GM12874 (cell line): ENCODE results near the gene C6orf89.

Experiments
- TF ChIP-seq, protein P1 (sequence below): IDR thresholded peaks from 2 replicates; pipeline ENCODE4 v1.5.1; 2011; ENCODE audit warnings: low read depth, mild to moderate bottlenecking, control low read depth, low read length, moderate library complexity; ENCODE audit not compliant: insufficient read depth

C6orf89 gene

DNA sequence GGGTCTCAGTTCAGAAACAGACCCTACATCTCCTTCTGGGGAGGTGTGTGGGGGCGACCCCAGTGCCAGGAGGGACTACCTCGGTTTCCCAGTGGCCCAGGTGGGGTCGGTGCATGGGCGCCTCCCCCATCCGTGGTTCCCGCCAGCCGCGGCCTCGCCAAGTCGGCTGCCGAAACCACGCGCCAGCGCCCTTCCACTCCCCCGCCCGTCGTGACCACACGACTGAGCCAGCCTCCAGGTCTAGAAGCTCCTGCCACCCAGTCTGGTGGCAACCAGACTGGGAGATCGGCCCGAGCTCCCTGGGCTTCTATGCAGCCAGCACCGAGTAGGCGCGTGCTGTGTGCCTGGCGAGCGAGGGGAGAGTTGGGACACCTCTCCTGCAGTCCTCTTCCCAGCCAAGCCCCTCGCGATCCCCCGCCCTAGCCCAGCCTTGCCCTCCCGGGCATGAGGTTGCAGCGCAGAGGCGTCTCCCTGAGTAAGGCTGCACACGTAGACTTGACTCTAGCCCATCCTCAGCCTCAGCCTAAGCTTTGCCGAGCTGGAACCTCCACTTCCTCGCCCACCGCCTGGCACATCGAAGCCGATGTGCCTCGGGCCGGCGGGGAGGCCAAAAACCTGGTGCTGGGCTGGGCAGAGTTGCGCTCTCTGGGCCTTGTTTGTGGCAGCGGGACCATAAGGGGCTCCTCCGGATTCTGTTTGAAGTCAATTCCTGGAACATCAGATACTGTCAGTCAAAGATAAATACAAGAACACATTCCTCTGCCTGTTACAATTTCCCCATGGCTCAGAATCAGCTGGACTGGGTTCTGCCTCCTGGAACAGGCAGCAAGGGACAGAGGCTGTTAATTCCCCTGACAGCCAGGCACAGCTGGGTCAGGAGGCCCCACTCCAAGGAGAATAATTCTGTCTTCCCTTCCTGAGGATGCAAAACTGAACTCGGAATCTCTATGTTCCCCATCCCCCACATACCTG is 45.0 kb upstream of the C6orf89 start:
- TF ChIP-seq, protein P1, sequence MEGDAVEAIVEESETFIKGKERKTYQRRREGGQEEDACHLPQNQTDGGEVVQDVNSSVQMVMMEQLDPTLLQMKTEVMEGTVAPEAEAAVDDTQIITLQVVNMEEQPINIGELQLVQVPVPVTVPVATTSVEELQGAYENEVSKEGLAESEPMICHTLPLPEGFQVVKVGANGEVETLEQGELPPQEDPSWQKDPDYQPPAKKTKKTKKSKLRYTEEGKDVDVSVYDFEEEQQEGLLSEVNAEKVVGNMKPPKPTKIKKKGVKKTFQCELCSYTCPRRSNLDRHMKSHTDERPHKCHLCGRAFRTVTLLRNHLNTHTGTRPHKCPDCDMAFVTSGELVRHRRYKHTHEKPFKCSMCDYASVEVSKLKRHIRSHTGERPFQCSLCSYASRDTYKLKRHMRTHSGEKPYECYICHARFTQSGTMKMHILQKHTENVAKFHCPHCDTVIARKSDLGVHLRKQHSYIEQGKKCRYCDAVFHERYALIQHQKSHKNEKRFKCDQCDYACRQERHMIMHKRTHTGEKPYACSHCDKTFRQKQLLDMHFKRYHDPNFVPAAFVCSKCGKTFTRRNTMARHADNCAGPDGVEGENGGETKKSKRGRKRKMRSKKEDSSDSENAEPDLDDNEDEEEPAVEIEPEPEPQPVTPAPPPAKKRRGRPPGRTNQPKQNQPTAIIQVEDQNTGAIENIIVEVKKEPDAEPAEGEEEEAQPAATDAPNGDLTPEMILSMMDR: no peak

DNA sequence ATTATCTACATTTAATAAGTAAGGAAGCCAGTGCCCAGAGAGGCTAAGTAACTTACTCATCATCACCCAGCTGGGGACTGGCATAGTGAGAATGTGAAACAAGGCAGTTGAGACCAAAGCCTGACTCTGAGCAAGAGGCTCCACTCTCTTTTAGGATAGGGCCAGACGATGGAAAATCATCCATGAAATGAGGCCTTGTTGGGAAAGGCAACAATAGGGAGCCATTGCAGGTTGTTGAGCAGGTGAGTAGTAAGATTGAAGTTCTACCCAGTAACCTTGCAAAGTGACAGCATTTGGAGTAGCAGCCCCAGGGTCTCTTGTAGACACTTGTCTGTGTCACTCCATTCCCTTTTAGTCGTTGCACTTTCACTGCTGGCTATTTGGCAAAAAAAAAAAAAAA is 44.0 kb upstream of the C6orf89 start:
- TF ChIP-seq, protein P1: no peak

DNA sequence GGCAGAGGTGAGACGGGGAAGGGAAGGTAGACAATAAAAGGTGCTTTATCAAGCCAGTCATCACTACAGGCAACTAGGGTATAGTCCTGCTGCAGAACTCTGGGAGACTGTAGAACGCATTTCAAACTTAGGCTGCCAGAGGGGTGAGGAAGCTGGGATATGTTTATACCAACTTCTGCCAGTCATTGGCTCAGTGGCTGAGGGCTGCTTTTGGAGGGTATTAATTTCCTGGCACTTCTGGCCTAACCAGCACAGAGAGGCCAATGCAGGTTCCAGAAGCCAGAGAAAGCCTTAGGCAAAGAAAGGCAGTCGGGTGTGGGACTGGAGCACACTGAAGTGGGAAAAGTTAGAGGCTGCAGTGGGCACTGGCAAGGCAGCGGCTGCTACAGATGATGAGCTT is 42.6 kb upstream of the C6orf89 start:
- TF ChIP-seq, protein P1: no peak

DNA sequence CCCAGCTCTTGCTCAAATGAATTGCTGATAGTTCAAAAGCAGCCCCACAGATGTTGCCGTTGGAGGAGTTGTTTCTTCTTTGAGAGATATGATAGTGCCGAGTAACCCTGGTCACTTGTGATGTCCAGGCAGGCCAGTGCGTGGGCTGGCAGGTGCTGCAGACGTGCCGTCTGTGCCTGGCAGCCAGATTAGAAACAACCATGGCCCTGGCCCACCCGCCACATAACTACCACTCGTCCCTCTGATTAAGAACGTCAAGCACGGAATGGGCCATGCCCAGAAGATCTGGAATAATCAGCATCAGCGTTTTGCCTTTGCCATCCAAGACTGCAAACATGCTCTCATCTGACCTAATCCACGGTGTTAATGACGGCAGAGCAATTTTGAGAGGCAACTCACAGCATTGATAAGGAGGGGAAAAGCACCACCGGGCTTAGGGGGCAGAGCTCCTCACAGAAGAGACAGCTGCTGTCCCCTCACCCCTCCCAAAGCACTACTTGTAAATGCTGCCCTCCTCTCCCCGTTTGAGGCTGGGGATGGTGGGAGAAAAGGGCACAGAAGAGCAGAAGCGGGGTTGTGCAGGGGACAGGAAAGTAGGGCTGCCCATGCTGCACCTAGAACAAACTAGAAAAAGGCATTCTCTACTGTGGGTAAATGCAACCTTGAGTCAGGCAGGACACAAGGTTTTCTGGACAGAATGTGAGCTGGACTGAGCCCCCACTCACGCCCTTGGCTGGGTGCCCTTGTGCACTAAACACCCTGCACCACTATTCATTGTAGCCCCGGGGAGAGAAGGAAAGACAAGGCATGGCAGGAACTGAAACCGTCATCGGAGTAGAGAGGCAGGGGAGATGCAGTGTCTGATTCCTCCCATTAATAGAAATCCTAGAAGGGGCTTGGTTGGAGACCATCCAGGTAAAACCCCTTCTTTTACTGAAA is 41.3 kb upstream of the C6orf89 start:
- TF ChIP-seq, protein P1: no peak

DNA sequence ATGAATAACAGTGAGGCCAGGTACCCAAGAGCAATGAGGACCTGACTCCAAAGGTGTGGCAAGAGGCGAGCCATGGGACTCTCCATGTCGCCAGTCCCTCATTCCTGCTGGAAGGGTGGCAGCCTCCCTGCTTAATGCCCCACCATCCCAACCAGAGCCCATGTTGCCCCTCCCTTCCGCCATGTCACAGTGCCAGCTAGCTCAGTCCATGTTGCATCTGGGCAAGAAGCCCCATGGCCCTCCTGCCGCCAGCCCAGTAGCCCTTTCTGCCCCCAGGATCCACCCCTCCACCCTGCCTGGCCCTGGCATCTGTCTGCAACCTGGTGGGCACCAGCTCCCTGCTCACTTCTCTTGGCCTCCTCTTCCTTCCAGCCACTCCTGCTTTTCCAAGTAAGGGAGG is 40.5 kb upstream of the C6orf89 start:
- TF ChIP-seq, protein P1: no peak

DNA sequence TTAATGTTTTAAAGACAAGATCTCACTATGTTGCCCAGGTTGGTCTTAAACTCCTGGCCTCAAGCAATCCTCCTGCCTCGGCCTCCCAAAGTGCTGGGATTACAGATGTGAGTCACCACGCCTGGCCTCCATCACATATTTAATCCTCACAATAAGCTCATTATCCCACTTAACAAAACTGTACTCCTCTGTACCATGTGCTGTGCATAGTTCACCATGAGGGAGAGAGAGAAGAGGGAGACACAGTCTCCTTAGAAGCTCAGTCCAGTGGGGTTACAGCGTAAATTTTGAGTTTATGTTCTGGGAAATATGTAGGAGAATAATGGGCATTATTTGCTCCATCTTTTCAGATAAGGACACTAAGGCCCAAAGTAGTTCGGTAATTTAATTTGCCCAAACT is 38.6 kb upstream of the C6orf89 start:
- TF ChIP-seq, protein P1: no peak

DNA sequence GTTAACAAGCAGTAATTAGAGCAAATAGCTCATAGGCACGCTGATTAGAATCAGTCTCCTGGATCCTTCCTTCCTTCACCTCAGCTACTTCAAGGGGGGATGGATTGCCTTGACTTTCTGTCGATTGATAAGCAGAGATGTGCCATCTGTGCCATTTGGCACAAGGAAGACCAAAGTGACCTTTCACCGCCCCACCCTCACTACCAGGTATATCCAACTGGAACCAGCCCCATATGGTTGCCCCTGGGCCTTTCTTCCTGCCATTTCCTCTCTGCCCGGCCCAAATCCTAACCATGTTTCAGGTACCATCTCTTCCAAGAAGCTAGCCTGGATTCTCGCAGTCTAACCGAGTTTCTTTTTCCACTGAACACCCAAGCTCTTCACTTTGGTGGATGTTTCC is 37.8 kb upstream of the C6orf89 start:
- TF ChIP-seq, protein P1: no peak
